Fibroblast of skin of left quadriceps (primary cell): Measurements from ENCODE around the gene STX17.
"Not testable (repeated sequence)": the region's sequence is repeated elsewhere in the genome, so short reads cannot be mapped to it uniquely, and the experiment has no call there.

Experiments used
- DNase-seq, 2 experiments: peaks; one replicate each; pipeline ENCODE4 v3.0.0-alpha.2; 2013; ENCODE audit warnings: low read depth in 2 of 2

The STX17 gene

GRCh38 chr9:99971410-99971809 lies 65.0 kb downstream of the STX17 start:
- no peak for DNase-seq

- no peak for DNase-seq
Observed at GRCh38 chr9:99973455-99973854, 67.0 kb downstream of the STX17 start.

DNA sequence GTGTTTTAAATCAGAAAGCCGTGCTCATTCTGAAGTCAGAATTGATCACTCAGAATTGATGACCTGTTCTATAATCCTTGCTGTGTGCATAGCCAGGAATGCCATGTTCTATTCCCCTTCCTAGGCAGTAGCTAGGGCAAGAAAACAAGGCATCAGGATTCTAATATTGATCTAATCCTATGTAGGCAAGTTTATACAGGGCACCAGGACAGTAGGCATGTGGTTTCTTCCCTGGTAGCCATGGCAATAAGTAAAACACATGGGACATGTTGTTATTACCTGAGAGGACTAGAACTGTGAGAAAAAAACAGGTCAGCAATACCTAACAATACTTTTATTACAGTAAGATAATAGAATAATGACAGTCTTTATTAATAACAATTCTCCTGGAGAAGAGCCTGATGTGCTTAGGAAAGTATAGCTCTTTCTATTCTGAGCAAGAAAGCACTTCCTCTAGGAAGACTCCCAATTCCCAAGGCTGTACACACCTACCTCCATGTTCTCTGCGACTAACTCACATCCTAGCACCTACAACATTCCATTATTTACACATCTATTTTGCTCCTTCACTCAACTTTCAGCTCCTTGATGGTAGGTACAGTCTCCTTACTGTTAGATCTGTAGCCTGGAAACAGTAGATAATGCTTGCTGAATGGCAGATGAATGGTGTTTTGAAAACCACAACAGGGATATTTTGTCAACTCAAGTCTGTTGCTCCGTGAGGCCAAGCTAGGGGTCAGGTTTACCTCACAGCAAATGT lies 70.8 kb downstream of the STX17 start:
- no peak for DNase-seq

- no peak for DNase-seq
Observed at GRCh38 chr9:99978221-99978620, 71.8 kb downstream of the STX17 start.

GRCh38 chr9:99980598-99980997 lies 74.1 kb downstream of the STX17 start:
- DNase-seq = no peak

- DNase-seq = no peak
Observed at GRCh38 chr9:99986642-99987041, 80.2 kb downstream of the STX17 start.

DNA sequence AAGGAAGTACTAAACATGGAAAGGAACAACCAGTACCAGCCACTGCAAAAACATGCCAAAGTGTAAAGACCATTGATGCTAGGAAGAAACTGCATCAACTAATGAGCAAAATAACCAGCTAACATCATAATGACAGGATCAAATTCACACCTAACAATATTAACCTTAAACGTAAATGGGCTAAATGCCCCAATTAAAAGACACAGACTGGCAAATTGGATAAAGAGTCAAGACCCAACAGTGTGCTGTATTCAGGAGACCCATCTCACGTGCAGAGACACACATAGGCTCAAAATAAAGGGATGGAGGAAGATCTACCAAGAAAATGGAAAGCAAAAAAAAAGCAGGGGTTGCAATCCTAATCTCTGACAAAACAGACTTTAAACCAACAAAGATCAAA lies 84.1 kb downstream of the STX17 start:
- not testable (repeated sequence) for DNase-seq

DNA sequence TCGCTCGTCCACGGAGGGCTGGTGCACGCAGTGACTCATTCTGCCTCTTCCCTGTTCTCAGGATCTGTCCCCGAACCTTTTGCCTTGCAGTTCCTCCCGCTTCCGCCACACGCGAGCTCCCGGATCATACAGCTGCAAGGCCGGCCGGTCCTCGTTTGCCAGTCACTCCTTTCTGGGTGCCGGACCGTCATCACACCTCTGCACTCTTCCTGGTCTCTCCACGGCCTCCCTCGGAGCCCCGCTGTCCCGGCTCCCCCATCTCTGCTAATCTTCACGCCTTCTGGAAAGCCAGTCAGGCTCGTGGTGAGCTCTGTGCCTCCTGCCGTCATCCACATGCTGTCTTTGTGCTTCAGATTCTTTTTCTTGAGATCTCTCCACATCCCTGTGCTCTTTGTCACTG lies 91.8 kb downstream of the STX17 start:
- no peak for DNase-seq

GRCh38 chr9:99998866-99999265 lies 92.4 kb downstream of the STX17 start:
- no peak for DNase-seq

GRCh38 chr9:99999797-100000196 lies 93.3 kb downstream of the STX17 start:
- no peak for DNase-seq

GRCh38 chr9:100011062-100011681 lies 104.7 kb downstream of the STX17 start:
- DNase-seq = peak; percentile 11 to 20

- no peak for DNase-seq
Observed at GRCh38 chr9:100012279-100012678, 105.8 kb downstream of the STX17 start.

- DNase-seq = no peak
Observed at GRCh38 chr9:100013573-100013972, 107.1 kb downstream of the STX17 start.

- no peak for DNase-seq
Observed at GRCh38 chr9:100014846-100015245, 108.4 kb downstream of the STX17 start.

GRCh38 chr9:100019541-100019940 lies 113.1 kb downstream of the STX17 start:
- DNase-seq = no peak
